Left colon (tissue), 2 donors: ENCODE results near the gene TTC9B. TPM values are rescaled to one million over a fixed set of nuclear protein-coding genes. Genes with fewer than 3 reads are reported as not detected.

ENCODE experiments used
- ATAC-seq: fragments of 200-7000 bp; cut with Tn5 transposase; one replicate; pipeline ENCODE4 v1.9.1; 2020; ENCODE audit warnings: mild to moderate bottlenecking, moderate library complexity
- DNase-seq, 2 donors: peaks; one replicate each; pipeline ENCODE4 v3.0.0-alpha.2; 2020
- intact Hi-C, 2 donors: fragments of 100-400 bp; cut with DNase I in 1 of 2; cut with micrococcal nuclease in 1 of 2; formaldehyde crosslinking; loops; one replicate each; pipeline versions ENCODE4 v1.11.2 to v1.14.0; 2022; cut with DNase I, micrococcal nuclease
- total RNA-seq, 2 donors: library from RNA; stranded (reverse); fragmentation: NEBNext Ultra II Directional; extraction: Animal tissue kit (Norgen Biotek cat#: 25700); gene quantifications; one replicate each; pipeline ENCODE4 v1.2.1, GENCODE V29; 2021
- donor health status: DM: no; HTN: no; CAD: no.
- donor health status: DM: yes; HTN: yes; CAD: no.

Gene TTC9B
- total RNA-seq, 2 donors from 2014 or later: 0.37 to 0.45 TPM

- ATAC-seq (no peak), DNase-seq (no peak)
Measured at GRCh38 chr19:40251244-40251643, 33.1 kb upstream of the TTC9B start.

GRCh38 chr19:40249781-40250180 is 31.6 kb upstream of the TTC9B start:
- ATAC-seq: no peak

More at GRCh38 chr19:40251244-40251643, 33.1 kb upstream of the TTC9B start:
- intact Hi-C loops: no loop called here

GRCh38 chr19:40249201-40249600 is 31.0 kb upstream of the TTC9B start:
- DNase-seq (no peak), ATAC-seq (no peak)
- intact Hi-C loops: no loop called here

More at GRCh38 chr19:40249781-40250180, 31.6 kb upstream of the TTC9B start:
- intact Hi-C loops: no loop called here
- no peak for DNase-seq

GRCh38 chr19:40247735-40248262 is 29.6 kb upstream of the TTC9B start:
- DNase-seq (no peak), ATAC-seq (no peak)
- intact Hi-C loops: no loop called here

GRCh38 chr19:40247178-40247577 is 29.0 kb upstream of the TTC9B start:
- intact Hi-C loops: no loop called here
- no peak for ATAC-seq

DNA sequence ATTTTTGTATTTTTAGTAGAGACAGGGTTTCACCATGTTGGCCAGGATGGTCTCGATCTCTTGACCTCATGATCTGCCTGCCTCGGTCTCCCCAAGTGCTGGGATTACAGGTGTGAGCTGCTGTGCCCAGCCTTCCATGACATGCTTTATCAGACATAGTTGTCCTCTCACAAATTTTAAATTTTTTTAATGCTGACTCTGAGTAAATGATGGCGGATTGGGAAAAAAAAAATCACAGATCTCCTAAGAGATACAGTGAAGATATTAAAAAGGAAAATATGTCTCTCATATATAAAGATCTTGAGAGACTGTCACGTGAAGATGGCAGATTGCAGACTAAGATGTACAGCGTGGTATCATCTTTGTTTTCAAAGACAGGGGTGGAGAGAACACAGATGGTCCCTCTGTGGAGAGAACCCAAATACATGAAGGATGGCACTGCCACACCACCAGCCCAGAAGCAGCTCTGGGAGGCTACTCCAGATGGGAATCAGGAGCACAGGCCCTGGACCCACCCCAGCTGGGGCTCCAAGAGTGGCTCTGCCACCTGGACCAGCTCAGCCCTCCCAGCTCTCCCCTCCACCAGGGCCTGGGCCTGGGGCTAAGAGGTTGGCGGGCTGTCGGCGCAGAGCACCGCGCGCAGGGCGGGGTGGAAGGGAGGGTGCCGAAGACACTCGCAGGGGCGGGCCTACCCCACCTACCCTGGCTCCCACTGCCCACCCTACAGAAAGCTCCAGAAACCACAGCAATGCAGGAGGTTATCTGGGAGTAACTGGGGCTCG is 28.3 kb upstream of the TTC9B start:
- DNase-seq (no peak), ATAC-seq (no peak)
- intact Hi-C loops: no loop called here

More at GRCh38 chr19:40247178-40247577, 29.0 kb upstream of the TTC9B start:
- no peak for DNase-seq

- ATAC-seq (no peak), DNase-seq (no peak)
- intact Hi-C loops: no loop called here
Measured at GRCh38 chr19:40245506-40246128, 27.4 kb upstream of the TTC9B start.

DNA sequence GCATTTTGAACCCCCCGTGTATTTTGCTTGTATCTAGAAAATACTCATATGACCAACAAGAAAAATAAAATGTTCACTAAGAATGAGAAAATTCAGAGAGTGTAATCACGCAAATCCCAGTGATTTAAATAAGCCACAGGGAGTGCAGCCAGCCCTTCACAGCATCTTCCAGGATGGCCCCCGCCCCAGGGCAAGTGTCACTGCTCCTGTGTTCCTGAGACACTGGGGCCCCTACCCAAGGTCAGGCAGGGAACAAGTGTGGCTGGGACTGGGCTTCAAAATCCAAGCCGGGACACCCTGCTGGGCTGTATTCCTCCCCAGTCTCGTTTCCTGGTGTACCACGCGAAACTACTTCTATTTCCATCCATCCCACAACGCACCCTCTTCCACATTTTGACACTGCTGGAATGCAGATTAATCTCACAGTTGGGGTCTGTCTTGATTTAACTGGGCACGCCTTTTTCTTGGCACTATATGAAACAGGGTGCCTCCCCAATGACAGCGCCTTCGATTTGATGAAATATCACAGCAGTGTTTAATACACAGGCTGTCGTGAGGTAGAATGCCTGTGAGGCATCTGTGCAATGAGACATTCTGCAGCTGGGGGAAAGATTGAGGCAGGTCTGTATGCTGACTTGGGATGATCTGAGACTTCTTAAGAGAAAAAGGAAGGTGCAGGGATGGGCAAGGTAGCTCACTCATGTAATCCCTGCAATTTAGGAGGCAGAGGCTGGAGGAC is 26.6 kb upstream of the TTC9B start:
- DNase-seq (no peak), ATAC-seq (no peak)
- intact Hi-C loops: no loop called here

GRCh38 chr19:40243181-40243580 is 25.0 kb upstream of the TTC9B start:
- intact Hi-C loops: no loop called here
- no peak for DNase-seq
- no peak for ATAC-seq

DNA sequence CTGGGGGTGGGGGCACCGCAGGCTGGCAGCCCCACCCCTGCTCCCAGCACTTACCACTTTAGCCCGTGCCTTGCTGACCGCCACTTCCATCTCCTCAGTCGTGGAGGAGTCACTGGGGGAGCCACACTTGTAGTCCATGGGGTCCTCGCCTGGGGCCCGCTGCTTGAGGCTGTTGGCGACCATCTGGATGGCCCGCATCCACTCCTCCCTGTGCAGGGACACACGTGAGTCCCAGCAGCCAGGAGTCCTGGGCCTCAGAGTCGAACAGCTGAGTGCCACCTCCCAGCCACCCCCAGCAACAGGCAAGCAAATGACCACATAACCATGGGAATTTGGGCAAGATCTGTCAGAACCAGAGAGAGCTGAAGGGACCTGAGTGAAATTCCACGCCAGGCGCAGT is 24.3 kb upstream of the TTC9B start:
- ATAC-seq (no peak), DNase-seq (no peak)
- intact Hi-C loops: no loop called here

- no peak for ATAC-seq
- intact Hi-C loops: no loop called here
- no peak for DNase-seq
Measured at GRCh38 chr19:40241809-40242384, 23.7 kb upstream of the TTC9B start.

- ATAC-seq: no peak
- intact Hi-C loops: no loop called here
- DNase-seq: no peak
Measured at GRCh38 chr19:40241125-40241808, 23.1 kb upstream of the TTC9B start.

DNA sequence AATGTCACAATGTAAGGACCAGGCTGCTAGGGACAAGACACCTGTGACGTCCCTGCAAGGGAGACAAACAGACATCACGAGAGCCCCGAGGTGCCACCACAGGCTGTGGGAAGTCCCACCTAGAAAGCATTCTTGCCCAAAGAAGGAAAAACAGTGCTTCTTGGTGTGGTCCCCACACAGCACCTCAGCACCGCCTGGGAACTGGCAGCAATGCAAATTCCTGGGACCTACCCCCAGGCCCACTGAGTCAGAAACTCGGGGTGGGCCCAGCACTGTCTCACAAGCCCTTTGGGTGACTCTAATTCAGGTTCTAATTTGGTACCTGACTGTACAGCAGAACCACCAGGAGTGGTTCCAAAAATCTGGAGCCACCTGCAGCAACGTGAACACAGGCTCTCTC is 22.1 kb upstream of the TTC9B start:
- ATAC-seq (no peak), DNase-seq (no peak)
- intact Hi-C loops: no loop called here

GRCh38 chr19:40239415-40240226 is 21.4 kb upstream of the TTC9B start:
- intact Hi-C loops: no loop called here
- DNase-seq: no peak
- ATAC-seq: no peak

GRCh38 chr19:40238775-40239174 is 20.6 kb upstream of the TTC9B start:
- DNase-seq: no peak
- intact Hi-C loops: no loop called here
- ATAC-seq: no peak

GRCh38 chr19:40237791-40238190 is 19.6 kb upstream of the TTC9B start:
- ATAC-seq (no peak), DNase-seq (no peak)
- intact Hi-C loops: no loop called here

DNA sequence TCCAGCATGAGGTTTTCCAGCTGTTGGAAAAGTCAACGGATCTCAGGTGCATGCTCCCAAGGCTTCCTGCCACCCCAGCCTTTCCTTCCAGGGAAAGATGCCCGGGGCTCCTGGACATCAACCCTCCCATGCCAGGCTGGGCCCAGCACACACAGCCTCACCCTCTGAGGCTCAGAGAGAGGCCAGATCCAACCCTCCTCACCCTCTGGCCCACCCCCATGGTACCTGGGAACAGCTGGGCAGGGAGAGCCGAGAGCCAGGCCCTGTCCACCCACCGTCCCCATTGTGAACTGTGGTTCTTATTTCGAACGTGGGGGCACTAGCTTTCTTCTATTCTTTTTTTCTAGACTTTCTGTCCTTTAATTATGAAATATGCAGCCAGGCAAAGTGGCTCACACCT is 18.2 kb upstream of the TTC9B start:
- intact Hi-C loops: no loop called here
- DNase-seq: no peak
- no peak for ATAC-seq

DNA sequence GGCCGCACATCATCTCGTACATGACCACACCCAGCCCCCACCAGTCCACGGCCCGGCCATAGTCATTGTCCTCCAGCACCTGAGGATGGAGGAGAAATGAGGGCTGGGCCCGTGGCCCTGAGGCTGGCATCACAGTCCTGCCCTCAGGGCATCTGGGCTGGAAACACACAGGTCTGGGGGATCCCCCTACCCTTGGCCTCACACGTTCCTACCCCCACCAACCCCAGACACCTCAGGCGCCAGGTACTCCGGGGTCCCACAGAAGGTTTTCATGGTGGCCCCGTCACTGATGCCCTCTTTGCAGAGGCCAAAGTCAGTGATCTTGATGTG is 17.8 kb upstream of the TTC9B start:
- intact Hi-C loops: no loop called here
- DNase-seq (no peak), ATAC-seq (no peak)
